ENCODE data around the gene CFAP410. TPM values are rescaled to one million over a fixed set of nuclear protein-coding genes. Genes with fewer than 3 reads are reported as not detected.

CFAP410 gene
- total RNA-seq, 1 experiment from 2014 or later = 10.1 TPM

GRCh38 chr21:44352253-44352860 is 13.2 kb upstream of the CFAP410 start:
- Mint-ChIP-seq H3K4me1 (ENCODE audit: insufficient read depth, unreplicated experiment) (no peaks in the 10 kb centered on the region), H3K4me3 (ENCODE audit: unreplicated experiment) (no peak overlapping the region), H3K36me3 (ENCODE audit: insufficient read depth, unreplicated experiment) (no peaks in the 10 kb centered on the region), H3K9me3 (ENCODE audit: unreplicated experiment) (no peaks in the 10 kb centered on the region), H3K27me3 (ENCODE audit: insufficient read depth, unreplicated experiment) (no peaks in the 10 kb centered on the region), H3K27ac (ENCODE audit: low read depth, unreplicated experiment) (no peak overlapping the region)
- intact Hi-C loops (cut with micrococcal nuclease) = no loop called here
- TF ChIP-seq CTCF (IDR thresholded peaks at IDR 0.05; ENCODE audit: unreplicated experiment) = no peak
- BruUV-seq (replicated peaks) = no TSS peak
- CTCF ChIA-PET = interaction anchor here (0.6 to 0.9 kb wide), 2 partner anchors 12 to 367 kb away, joined by 4 to 5 read pairs; no protein-coding TSS in a partner anchor
- POLR2A ChIA-PET = no interaction called here
- no peak for DNase-seq (ENCODE audit: unreplicated experiment)

DNA sequence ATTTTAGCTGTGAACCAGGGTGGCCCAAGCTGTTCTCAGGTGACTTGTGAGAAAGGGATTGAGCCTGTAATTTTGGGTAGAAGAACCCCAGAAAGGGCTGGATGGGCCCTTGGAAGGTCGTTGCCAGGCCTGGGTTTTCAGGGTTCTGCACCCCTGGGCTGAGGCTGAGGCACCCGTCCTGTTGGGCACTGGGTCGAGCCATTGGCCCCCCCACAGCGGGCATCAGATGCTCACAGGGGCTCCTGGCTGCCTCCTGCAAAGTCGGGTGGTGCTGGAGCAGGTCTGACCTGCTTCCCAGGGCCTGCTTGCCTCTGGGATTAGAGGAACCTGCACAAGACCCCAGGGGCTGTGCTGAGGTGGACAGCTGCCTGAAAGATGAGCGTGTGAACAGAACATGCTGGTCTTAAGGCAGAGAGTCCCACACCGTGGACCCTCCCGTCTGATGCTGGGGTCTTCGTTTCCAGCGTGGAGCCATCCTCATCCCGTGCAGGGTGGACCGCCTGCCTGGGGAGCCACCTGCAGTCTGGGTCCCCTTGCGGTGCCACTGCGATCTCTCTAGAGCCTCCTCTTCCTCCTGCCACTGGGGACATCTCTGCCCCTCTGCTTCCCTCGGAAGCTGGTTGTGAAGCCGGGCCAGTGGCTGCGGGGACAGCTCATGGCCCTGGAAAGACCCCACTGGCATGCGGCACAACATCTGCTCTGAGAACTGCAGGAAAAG is 12.5 kb upstream of the CFAP410 start:
- POLR2A ChIA-PET = interaction anchor here (0.9 kb wide), 1 partner anchor 13 kb away, joined by 5 read pairs; the partner anchor contains the start of gene CFAP410
- H3K4me3 Mint-ChIP-seq (ENCODE audit: unreplicated experiment) = no peak overlapping the region
- no TSS peak for BruUV-seq (replicated peaks)
- no peak overlapping the region for H3K27ac Mint-ChIP-seq (ENCODE audit: low read depth, unreplicated experiment)
- intact Hi-C loops (cut with micrococcal nuclease) = no loop called here
- no peak for TF ChIP-seq CTCF (IDR thresholded peaks at IDR 0.05; ENCODE audit: unreplicated experiment)
- no peaks in the 10 kb centered on the region for H3K9me3 Mint-ChIP-seq (ENCODE audit: unreplicated experiment)
- no peaks in the 10 kb centered on the region for H3K4me1 Mint-ChIP-seq (ENCODE audit: insufficient read depth, unreplicated experiment)
- no peaks in the 10 kb centered on the region for H3K27me3 Mint-ChIP-seq (ENCODE audit: insufficient read depth, unreplicated experiment)
- H3K36me3 Mint-ChIP-seq (ENCODE audit: insufficient read depth, unreplicated experiment) = no peaks in the 10 kb centered on the region
- no peak for DNase-seq (ENCODE audit: unreplicated experiment)
- CTCF ChIA-PET = interaction anchor here (0.6 to 0.9 kb wide), 2 partner anchors 12 to 158 kb away, joined by 3 to 5 read pairs; no protein-coding TSS in a partner anchor

DNA sequence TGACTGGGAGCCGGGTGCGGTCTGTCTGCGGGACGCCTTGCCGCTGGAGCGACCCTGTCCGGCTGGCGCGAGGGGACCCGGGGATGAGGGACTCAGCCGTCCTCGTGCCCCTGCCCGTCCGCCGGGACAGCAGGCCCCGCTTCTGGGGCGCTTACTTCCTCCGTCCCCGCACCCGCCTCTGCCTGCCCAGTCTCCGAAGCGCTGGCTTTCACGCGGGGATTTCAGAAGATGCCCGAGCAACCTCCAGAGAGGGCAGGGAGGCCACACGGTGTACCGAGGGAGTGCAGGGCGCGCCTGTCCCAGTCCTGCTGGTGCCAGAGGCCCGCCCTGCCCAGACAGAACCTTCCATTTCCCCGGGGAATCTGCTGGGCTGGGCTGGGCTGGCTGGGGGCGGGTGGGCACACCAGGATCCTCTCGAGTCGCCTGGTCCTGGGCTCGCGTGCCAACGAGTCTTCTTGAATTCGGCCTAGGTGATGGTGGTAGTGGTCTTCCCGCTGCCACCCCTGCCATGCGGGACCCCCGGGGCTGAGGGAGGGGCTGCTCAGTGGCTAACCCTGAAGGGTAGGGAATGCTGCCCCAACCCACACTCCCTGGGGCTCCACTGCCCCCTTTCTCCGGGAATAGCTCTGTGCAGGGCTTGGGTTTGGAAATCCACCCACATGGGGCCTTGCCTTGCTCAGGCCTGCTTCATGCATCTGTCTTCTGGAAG is 11.7 kb upstream of the CFAP410 start:
- BruUV-seq (replicated peaks) = no TSS peak
- no peak overlapping the region for H3K27ac Mint-ChIP-seq (ENCODE audit: low read depth, unreplicated experiment)
- intact Hi-C loops (cut with micrococcal nuclease) = no loop called here
- DNase-seq (ENCODE audit: unreplicated experiment) = no peak
- TF ChIP-seq CTCF (IDR thresholded peaks at IDR 0.05; ENCODE audit: unreplicated experiment) = no peak
- H3K4me1 Mint-ChIP-seq (ENCODE audit: insufficient read depth, unreplicated experiment) = no peaks in the 10 kb centered on the region
- no peak overlapping the region for H3K4me3 Mint-ChIP-seq (ENCODE audit: unreplicated experiment)
- no peaks in the 10 kb centered on the region for H3K9me3 Mint-ChIP-seq (ENCODE audit: unreplicated experiment)
- no peaks in the 10 kb centered on the region for H3K27me3 Mint-ChIP-seq (ENCODE audit: insufficient read depth, unreplicated experiment)
- ChIA-PET CTCF (interaction anchor here (0.6 kb wide), 1 partner anchor 159 kb away, joined by 3 read pairs; no protein-coding TSS in a partner anchor), POLR2A (interaction anchor here (0.9 kb wide), 1 partner anchor 12 kb away, joined by 5 read pairs; the partner anchor contains the start of gene CFAP410)
- no peaks in the 10 kb centered on the region for H3K36me3 Mint-ChIP-seq (ENCODE audit: insufficient read depth, unreplicated experiment)

All from MCF 10A (cell line).